Testis (tissue), 2 donors: Measurements from ENCODE around the gene LIN9.

Source experiments
- CTCF ChIP-seq, 3 experiments: fragments of 450-650 bp in 2 of 3; fragments of 200-600 bp in 1 of 3; sonication (generic) in 1 of 3; IDR thresholded peaks; one replicate each; pipeline ENCODE4 v1.5.1; 2016 to 2019; ENCODE audit warnings: antibody characterized with exemption in 3 of 3, mild to moderate bottlenecking in 2 of 3, moderate library complexity in 1 of 3
- POLR2A ChIP-seq: fragments of 450-650 bp; IDR thresholded peaks from one replicate; pipeline ENCODE4 v1.6.1; 2017; ENCODE audit warnings: antibody characterized with exemption, mild to moderate bottlenecking, moderate library complexity

- no peak for TF ChIP-seq POLR2A
- TF ChIP-seq CTCF (IDR thresholded peaks at IDR 0.05): no peak
Observed at GRCh38 chr1:226292874-226293552, 16.0 kb downstream of the LIN9 start.
